ENCODE results near the gene RCBTB1.
"Not testable (repeated sequence)": the region's sequence is repeated elsewhere in the genome, so short reads cannot be mapped to it uniquely, and the experiment has no call there.

The RCBTB1 gene

DNA sequence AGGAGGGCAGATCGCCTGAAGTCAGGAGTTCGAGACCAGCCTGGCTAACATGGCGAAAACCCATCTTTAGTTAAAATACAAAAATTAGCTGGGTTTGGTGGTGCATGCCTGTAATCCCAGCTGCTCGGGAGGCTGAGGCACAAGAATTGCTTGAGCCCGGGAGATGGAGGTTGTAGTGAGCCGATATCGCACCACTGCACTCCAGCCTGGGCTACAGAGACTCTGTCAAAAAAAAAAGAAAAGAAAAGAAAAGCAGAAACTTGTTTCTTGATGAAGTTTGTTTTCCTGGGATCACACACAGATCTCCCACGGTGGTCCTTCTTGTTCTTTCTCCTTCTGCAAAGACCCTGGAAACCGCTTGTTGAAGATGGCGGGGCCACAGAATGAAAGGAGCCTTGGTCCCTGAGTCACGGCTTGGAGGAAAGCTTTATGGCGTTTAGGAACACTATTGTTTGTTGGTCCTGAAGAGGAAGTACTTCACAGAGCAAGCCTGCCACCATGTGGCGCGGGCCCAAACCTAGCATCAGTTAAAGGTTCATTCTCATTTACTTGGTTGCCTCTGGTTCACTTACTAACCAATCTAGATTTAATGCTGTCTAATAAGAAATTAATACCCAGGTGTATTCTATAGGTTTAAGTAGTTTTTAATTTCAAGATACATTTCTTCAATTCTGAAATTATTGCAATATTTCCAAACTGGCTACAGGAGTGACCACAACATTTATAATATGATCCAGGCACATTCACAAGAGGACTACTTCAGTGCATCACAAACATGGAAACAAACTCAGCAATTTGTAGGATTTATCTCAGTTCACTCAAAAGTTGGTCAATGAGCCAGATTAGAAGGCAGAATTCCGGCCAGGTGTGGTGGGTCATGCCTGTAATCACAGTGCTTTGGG, 21.6 kb upstream of the RCBTB1 start:
- DNase-seq (ENCODE audit: extremely low read depth in 1 of 2, low read depth in 1 of 2) = peak; percentile 37 to 71

DNA sequence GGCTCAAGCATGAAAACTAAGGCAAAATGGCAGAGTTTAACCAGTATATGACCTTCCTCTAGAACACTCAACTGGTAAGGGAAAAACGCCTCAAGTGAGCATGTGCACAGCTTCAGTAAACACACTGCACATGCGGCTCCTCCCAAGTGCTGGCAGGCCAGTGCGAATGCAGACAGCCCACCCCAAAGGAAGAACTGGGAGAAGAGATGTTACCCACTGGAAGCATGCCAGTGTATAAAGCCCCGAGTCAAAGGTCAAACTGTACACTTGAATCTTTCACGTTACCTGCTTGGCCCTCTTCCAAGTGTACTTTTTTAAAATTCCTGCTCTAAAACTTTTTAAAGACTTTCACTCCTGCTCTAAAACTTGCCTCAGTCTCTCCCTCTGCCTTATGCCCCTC, 19.2 kb upstream of the RCBTB1 start:
- no peak for DNase-seq (ENCODE audit: extremely low read depth in 1 of 2, low read depth in 1 of 2)

DNA sequence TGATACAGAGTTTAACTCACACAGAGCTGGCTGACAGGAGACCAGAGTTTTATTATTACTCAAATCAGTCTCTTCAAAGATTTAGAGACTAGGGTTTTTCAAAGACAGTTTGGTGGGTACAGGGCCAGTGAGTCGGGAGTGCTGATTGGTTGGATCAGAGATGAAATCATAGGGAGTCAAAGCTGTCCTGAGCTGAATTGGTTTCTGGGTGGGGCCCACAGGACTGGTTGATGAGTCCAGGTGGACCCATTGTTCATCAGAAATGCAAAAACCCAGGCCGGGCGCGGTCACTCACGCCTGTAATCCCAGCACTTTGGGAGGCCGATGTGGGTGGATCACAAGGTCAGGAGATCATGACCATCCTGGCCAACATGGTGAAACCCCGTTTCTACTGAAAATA, 17.3 kb upstream of the RCBTB1 start:
- not testable (repeated sequence) for DNase-seq (ENCODE audit: extremely low read depth in 1 of 2, low read depth in 1 of 2)

DNA sequence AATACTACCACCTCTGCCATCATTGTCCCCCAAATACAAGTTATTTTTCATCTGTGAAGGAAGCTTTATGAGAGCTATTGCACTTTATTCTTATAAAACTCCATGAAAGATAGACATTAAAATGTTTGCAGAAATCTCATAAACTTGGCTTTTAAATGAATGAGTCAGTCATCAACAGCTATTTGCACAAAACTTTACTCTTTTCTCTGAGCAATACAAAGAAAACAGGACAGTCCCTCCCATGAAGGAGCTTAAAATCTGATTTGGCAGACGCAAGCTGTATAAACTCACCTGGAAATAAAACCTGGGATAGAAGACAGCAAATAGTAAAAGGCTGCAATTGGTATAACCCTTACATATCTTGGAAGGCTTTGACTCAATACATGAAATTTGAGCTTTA, 16.6 kb upstream of the RCBTB1 start:
- DNase-seq (ENCODE audit: extremely low read depth in 1 of 2, low read depth in 1 of 2) = no peak

DNA sequence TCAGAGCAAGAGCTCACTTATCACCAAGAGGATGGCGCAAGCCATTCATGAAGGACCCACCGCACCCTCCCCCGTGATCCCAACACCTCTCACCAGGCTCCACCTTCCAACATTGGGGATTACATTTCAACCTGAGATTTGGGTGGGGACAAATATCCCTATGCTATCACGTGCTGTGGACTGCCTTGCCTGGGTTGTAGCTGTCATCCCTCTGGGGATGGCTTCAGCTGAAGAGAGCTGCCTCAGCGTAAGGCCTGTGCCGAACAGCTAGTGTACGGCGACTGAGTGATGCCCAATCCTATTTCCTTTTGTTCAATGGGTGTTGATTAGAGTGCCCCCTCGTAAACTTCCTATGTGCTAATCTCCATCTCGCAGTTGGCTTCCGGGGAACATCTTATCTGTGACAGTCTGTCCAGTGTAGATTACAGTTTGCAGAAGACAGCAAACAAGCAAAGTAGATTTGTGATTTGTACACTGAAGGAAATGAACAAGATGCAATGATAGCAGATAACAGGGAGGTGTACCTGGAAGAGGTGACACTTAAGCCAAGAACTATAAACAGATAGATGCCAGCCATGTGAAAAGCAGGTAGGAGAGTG, 11.8 kb upstream of the RCBTB1 start:
- no peak for DNase-seq (ENCODE audit: extremely low read depth in 1 of 2, low read depth in 1 of 2)

DNA sequence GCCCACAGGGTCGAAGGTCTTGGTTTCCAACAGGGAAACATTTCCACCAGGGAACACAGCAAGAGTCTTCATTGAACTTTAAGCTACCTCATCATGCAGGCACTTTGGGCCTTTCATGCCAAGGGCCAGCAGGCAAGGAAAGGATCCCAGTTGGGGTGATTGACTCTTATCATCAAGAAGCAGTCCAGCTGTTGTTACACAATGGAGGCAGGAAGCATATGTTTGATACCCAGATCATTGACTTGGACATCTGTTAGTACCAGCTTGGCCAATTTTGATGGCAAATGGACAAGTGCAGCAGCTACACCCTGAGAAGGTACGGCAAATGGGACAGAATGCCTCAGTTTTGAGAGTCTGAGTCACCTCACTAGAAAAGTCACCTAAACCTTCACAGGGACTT, 10.9 kb upstream of the RCBTB1 start:
- DNase-seq (ENCODE audit: extremely low read depth in 1 of 2, low read depth in 1 of 2) = no peak

DNA sequence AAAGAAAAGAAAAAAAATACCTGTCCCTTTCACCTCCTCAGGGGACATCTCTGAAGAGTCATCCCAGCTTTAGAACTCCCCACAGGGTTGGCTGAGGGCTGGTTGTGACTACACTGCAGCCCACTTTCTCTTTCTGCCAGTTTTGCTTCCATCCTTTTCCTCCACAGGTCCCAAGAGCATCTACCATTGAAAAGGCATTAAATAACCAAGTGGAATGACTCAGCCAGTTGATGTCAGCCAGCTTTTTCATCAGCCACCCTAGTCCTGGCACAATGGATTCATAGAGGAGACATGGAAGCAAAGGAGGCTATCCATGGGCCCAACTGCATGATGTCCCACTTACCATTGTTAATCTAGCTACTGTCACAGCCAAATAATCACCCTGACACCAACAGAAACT, 9.2 kb upstream of the RCBTB1 start:
- DNase-seq (ENCODE audit: extremely low read depth in 1 of 2, low read depth in 1 of 2) = no peak

DNA sequence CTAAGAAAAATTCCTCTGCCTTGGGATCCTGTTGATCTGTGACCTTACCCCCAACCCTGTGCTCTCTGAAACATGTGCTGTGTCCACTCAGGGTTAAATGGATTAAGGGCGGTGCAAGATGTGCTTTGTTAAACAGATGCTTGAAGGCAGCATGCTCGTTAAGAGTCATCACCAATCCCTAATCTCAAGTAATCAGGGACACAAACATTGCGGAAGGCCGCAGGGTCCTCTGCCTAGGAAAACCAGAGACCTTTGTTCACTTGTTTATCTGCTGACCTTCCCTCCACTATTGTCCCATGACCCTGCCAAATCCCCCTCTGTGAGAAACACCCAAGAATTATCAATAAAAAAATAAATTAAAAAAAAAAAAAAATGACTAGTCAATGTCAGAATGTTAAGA, 8.5 kb upstream of the RCBTB1 start:
- DNase-seq (ENCODE audit: extremely low read depth in 1 of 2, low read depth in 1 of 2) = not testable (repeated sequence)

DNA sequence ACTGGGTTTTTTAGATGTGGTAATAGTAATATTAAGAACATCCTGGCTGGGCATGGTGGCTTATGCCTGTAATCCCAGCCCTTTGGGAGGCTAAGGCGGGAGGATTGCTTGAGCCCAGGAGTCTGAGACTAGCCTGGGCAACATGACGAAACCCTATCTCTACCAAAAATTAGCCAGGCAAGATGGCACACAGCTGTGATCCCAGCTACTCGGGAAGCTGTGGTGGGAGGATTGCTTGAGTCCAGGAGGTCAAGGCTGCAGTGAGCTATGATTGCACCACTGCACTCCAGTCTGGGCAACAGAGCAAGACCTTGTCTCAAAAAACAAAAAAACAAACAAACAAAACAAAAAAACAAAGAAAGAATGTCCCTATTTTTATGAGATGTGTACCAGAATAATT, 5.4 kb upstream of the RCBTB1 start:
- DNase-seq (ENCODE audit: extremely low read depth in 1 of 2, low read depth in 1 of 2) = not testable (repeated sequence)

DNA sequence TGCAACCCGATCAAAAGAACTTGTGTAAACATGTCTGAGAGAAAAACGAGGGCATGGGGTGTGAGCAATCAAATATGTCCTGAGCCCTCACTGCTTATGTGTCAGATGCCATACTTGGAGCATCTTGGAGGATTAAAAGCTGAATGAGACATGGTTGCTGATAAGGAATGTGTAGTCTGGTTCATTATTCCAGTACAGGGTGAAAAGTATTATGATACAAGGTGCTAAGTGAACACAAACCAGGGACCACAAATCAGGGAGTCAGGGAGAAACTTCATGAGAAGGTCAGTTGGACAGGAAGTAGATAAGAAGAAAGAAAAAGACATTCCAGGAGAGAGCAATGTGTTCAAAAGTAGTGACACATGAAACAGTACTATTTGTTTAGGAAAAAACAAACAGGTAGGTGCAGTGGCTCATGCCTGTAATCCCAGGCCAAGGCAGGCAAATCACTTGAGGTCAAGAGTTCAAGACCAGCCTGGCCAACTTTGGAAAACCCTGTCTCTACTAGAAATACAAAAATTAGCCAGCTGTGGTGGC, 2.0 kb upstream of the RCBTB1 start:
- DNase-seq (ENCODE audit: extremely low read depth in 1 of 2, low read depth in 1 of 2) = no peak

DNA sequence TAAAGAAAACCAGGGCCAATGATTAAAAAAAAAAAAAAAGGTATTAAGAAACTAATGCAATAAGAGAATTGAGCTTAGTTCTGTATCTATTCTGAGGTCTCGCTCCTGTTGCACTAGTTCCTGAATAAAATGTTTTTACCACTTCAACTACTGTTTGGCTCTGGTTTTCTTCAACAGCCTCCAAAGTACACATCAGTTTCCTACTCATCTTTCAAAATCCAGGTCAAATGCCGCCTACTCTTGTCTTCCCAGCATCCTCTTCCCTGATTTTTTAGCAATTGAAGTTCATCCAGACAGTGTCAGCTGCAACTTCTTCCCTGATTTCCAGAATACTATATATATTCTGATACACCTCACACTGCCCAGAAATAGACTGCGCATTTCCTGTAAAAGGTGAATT, 1.4 kb upstream of the RCBTB1 start:
- DNase-seq (ENCODE audit: extremely low read depth in 1 of 2, low read depth in 1 of 2) = no peak

DNA sequence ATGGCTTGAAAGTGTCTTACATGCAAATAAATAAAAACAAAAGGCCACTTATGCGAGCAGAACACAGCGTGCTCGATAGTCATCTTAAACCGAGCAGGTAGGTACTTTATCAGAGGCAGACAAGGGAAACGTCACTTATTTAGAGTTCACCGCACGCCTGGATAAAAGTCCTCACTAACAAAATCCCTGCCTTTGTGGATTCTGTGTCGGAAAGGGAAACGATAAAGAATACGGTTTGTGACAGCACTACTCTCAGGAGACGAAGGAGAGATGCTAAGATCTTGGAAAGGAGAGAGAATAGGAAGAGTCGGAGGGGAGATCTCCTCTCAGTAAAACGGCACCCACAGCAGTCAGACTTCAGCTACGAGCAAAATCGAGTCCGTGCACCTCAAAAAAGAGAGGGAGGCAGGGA, 581 bp downstream of the RCBTB1 start:
- DNase-seq (ENCODE audit: extremely low read depth in 1 of 2, low read depth in 1 of 2) = no peak

DNA sequence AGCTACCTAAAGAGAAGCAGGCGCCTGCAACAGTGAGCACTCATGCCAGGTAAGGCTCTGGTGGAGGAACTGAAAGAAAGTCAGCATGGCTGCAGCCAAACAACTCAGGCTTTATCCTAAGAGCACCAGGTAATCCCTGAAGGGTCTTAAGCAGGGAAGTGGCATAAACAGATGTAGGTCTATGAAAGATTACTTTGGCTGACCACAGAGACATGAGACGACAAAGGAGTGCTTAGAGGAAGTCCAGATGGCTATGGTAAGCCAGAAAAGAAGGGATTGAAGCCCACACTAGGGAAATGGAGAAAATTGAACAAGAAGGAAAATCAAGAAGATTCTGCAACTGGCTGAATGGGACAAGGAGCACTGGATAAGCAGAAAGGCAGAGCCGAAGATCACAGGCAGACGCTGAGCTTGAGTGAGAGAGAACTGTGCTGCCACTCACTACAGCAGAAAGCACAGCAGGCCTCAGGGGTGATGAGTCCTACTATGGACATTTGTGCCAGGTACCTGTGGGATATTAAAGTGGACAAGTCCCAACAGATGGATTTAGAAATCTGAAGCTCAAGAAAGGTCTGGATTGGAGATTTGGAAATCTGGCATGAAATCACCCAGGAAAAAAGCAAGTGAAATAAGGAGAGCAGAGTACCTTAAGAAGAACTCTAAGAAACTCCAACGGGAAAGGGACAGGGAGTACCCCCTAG, 4.2 kb downstream of the RCBTB1 start:
- no peak for DNase-seq (ENCODE audit: extremely low read depth in 1 of 2, low read depth in 1 of 2)

DNA sequence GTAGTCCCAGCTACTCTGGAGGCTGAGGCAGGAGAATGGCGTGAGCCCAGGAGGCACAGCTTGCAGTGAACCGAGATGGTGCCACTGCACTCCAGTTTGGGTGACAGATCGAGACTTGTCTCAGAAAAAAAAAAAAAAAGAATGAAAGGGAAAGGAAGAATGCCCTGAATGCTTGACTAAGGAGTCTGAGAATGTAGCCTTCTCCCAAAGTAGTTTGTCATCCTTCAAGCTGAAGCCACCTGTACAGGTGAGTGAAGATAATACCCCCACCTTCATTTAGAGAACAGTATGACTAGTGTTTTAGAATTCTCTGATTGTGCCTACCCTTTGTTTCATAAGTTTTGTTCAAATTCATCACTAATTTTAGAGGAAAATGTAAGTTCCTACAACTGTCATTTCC, 5.9 kb downstream of the RCBTB1 start:
- no peak for DNase-seq (ENCODE audit: extremely low read depth in 1 of 2, low read depth in 1 of 2)

DNA sequence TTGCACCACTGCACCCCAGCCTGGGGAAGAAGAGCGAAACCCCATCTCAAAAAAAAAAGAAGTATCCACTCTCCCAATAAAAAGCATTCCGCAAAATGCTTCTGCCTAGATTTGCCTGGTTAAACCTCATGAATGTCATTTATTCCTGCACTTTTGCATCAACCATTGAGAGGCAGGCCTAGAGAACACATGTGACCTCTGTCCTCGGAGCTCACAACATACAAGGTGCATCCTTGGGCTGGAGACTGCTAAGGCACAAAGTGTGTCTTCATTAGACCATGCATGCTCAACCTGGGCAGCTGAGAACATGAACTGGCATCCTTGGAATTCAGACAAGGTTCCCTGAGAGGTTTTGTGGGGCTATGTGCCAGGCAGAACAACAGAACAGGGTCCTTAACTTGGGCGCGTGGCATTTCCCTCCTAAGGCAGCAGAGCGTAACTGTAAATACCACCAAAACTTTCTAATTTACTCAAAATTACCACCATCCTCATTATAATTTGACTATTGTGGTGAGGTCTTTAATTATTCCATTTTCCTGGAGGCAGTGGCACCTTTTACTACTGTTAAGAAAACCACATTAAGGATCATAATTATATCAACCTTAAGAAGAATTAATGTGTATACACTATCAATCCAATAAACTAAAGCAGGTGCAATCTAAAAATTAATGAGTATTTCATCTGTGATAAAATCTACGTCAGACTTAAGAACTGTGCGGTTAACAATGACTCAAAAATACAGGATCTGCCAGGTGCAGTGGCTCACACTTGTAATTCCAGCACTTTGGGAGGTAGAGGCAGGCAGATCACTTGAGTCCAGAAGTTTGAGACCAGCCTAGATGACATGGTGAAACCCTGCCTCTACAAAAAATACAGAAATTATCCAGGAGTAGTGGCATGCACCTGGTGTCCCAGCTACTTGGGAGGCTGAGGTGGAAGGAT, 13.8 kb downstream of the RCBTB1 start:
- no peak for DNase-seq (ENCODE audit: extremely low read depth in 1 of 2, low read depth in 1 of 2)

DNA sequence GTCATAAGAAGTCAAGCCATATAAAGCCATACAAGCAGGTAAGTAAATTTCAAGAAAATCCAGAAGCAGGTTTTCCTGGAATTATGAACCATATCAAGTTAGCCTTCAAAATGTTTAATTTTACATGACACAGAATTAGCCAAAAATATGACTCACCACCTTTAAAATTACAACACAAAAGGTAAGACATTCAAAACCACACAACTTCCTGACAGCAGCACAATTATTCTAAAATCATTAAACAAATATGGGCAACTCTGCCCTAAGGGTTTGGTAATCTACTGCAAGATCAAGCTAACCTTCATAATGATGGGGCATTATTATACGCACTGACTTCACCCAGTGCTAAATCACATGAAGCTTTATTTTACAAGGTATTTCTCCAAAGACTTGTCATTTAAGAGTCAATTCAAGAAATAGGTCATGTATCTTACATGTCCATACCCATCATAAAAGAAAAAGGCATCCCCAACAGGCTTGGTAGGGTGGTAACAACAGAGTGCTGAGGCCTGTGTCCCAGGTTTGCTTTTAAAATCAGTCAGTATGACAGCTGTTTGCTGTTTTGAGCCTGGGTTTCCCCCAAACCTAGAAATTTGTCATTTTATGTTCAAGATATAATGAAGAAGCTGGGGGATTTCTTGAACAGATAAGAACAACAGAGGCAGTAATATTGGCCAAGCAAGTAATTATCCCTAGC, 15.2 kb downstream of the RCBTB1 start:
- no peak for DNase-seq (ENCODE audit: extremely low read depth in 1 of 2, low read depth in 1 of 2)

DNA sequence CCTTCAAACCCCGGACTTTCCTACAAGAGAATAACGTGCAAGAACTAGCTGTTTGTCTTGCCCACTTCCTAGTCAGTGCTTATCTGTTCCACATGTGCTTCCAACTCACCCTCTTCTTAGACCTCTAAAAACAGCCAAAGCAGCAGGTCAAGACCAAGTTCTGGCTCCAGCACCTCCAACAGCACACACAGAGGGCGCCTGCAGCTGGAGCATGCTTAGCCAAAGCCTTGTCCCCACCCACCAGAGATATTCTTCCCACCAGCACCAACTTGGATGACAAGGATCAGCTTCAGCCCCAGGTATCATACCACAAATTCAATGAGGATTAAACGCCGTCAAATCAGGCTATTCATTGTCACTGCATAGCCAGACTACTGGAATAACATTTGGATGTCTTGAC, 17.9 kb downstream of the RCBTB1 start:
- DNase-seq (ENCODE audit: extremely low read depth in 1 of 2, low read depth in 1 of 2) = no peak

DNA sequence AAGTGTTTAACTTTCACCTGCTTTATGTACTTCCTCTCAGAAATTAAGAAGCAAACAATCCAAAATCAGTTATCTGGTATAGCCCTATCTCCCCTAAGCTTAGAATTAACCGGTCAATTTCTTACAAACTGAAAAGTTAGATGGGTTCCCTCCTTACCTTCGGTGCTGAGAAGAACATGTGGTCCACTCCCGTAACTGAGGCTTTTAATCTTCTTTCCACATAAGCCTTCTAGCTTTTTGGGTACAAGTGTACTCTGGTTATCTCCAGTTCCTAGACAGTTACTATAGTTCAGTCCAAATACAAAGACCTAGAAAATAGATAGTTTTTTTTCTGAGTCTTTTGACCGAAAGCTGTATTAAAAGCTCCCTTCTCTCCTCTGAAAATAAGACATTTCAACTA, 18.9 kb downstream of the RCBTB1 start:
- no peak for DNase-seq (ENCODE audit: extremely low read depth in 1 of 2, low read depth in 1 of 2)

DNA sequence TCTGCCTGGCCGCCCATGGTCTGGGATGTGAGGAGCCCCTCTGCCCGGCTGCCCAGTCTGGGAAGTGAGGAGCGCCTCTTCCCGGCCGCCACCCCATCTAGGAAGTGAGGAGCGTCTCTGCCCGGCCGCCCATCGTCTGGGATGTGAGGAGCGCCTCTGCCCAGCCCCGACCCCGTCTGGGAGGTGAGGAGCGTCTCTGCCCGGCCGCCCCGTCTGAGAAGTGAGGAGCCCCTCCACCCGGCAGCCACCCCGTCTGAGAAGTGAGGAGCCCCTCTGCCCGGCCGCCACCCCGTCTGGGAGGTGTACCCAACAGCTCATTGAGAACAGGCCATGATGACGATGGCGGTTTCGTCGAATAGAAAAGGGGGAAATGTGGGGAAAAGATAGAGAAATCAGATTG, 19.9 kb downstream of the RCBTB1 start:
- not testable (repeated sequence) for DNase-seq (ENCODE audit: extremely low read depth in 1 of 2, low read depth in 1 of 2)

DNA sequence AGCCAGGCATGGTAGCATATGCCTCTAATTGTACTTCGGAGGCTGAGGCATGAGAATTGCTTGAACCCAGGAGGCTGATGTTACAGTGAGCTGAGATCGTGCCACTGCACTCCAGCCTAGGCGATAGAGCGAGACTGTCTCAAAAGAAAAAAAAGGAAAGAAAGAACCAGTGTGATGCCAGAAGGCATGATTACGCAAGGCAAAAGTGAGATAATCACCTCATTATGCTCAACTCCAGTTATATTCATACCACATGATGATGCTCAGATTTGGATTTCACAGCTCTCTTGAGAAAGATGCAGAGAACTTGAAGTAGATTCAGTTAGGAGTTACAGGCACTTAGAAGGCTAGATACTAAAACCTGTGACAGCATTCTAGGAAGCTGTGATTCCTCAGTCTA, 21.8 kb downstream of the RCBTB1 start:
- DNase-seq (ENCODE audit: extremely low read depth in 1 of 2, low read depth in 1 of 2) = no peak
